ENCODE measurements around the gene PCSK6.

PCSK6 gene

DNA sequence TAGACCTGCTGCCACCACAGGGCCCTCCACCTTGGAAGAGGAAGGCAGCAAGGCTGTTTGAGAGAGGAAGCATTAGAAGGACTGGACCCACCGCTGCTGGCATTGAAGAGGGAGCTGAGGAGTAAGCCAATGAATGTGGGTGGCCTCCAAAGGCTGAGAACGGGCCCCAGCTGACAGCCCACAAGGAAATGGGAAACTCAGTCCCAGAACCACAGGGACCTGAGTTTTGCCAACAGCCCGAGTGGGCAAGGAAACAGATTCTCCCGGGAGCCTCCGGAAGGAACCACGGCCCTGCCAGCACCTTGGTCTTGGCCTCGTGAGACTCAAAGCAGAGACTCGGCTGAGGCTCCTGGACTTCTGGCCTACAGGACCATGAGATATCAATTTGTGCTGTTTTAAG, 99.0 kb downstream of the PCSK6 start:
- CTCF ChIA-PET = interaction anchor here (0.6 kb wide), 2 partner anchors 42 to 93 kb away, joined by 3 read pairs; no protein-coding TSS in a partner anchor
- DNase-seq (ENCODE audit: extremely low spot score) = no peak
- TF ChIP-seq FOXK2 (IDR thresholded peaks at IDR 0.05) (no peak), ZNF384 (IDR thresholded peaks at IDR 0.05) (no peak), FOXA1 (IDR thresholded peaks at IDR 0.05) (no peak), BHLHE40 (IDR thresholded peaks at IDR 0.05; ENCODE audit: borderline replicate concordance) (no peak), LEF1 (IDR thresholded peaks at IDR 0.05; ENCODE audit: borderline replicate concordance) (no peak), CTBP1 (IDR thresholded peaks at IDR 0.05; ENCODE audit: borderline replicate concordance) (no peak), SUZ12 (IDR thresholded peaks at IDR 0.05) (no peak), ARNT (IDR thresholded peaks at IDR 0.05) (no peak), SP1 (IDR thresholded peaks at IDR 0.05) (no peak)
- TF ChIP-seq, protein P1, sequence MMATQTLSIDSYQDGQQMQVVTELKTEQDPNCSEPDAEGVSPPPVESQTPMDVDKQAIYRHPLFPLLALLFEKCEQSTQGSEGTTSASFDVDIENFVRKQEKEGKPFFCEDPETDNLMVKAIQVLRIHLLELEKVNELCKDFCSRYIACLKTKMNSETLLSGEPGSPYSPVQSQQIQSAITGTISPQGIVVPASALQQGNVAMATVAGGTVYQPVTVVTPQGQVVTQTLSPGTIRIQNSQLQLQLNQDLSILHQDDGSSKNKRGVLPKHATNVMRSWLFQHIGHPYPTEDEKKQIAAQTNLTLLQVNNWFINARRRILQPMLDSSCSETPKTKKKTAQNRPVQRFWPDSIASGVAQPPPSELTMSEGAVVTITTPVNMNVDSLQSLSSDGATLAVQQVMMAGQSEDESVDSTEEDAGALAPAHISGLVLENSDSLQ (IDR thresholded peaks at IDR 0.05) = no peak
- POLR2A ChIA-PET = no interaction called here

DNA sequence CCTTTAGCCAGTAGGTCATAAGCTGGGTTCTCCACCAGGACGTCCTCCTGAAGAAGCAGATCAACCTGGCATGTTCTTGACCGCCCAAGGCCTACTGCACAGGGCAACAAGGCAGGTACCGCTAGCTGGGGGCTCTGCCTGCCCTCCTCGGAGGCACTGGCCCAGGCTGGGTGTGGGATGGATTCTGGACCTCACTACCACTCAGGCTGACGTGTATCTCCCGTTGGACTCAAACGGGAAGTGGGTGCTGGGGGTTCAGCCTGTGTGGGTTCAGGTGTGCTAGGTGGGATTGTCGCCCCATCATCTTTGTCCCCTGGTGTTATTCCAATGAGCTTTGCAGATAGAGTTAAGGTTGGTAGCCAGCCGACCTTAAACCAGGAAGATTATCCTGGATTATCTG, 99.4 kb downstream of the PCSK6 start:
- ChIA-PET CTCF (interaction anchor here (0.6 kb wide), 1 partner anchor 93 kb away, joined by 3 read pairs; no protein-coding TSS in a partner anchor), POLR2A (no interaction called here)
- TF ChIP-seq CTBP1 (IDR thresholded peaks at IDR 0.05; ENCODE audit: borderline replicate concordance) (no peak), TARDBP (IDR thresholded peaks at IDR 0.05) (no peak), L3MBTL2 (conservative IDR thresholded peaks at IDR 0.05) (no peak), FOXA1 (IDR thresholded peaks at IDR 0.05) (no peak), HDGF (IDR thresholded peaks at IDR 0.05; ENCODE audit: borderline replicate concordance) (no peak), SUZ12 (IDR thresholded peaks at IDR 0.05) (no peak), ZNF384 (IDR thresholded peaks at IDR 0.05) (no peak), ELF4 (IDR thresholded peaks at IDR 0.05) (no peak), ARNT (IDR thresholded peaks at IDR 0.05) (no peak), FOXK2 (IDR thresholded peaks at IDR 0.05) (no peak), FOXM1 (IDR thresholded peaks at IDR 0.05; ENCODE audit: borderline replicate concordance) (no peak), LEF1 (IDR thresholded peaks at IDR 0.05; ENCODE audit: borderline replicate concordance) (no peak), NFRKB (IDR thresholded peaks at IDR 0.05) (no peak), BHLHE40 (IDR thresholded peaks at IDR 0.05; ENCODE audit: borderline replicate concordance) (no peak)
- no peak for DNase-seq (ENCODE audit: extremely low spot score)

DNA sequence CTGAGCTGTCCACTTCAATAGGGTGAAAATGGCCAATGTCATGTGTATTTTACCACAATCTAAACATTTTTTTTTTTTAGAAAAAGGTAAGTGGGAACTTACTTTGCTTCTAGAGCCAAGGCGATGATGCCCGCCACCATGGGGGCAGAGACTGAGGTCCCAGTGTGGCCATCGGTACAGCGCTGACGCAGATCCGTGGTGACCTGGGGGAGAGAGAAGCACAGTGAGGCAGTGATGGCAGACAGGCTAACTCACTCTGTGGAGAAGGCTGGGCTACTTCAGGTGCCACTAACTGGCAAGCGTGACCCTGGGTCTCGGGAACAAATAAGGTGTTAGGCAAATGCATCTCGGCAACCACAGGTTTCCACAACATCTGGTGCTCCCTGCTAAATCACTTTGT, 100.1 kb downstream of the PCSK6 start:
- ChIA-PET CTCF (interaction anchor here (0.6 kb wide), 1 partner anchor 334 kb away, joined by 3 read pairs; no protein-coding TSS in a partner anchor), POLR2A (no interaction called here)
- no peak for DNase-seq (ENCODE audit: extremely low spot score)
- TF ChIP-seq ARNT (IDR thresholded peaks at IDR 0.05) (no peak), TARDBP (IDR thresholded peaks at IDR 0.05) (no peak), FOXA1 (IDR thresholded peaks at IDR 0.05) (no peak), ELF4 (IDR thresholded peaks at IDR 0.05) (no peak), HDGF (IDR thresholded peaks at IDR 0.05; ENCODE audit: borderline replicate concordance) (no peak), SUZ12 (IDR thresholded peaks at IDR 0.05) (no peak), CTBP1 (IDR thresholded peaks at IDR 0.05; ENCODE audit: borderline replicate concordance) (no peak), FOXK2 (IDR thresholded peaks at IDR 0.05) (no peak), ZNF384 (IDR thresholded peaks at IDR 0.05) (no peak), SP1 (IDR thresholded peaks at IDR 0.05) (no peak)

DNA sequence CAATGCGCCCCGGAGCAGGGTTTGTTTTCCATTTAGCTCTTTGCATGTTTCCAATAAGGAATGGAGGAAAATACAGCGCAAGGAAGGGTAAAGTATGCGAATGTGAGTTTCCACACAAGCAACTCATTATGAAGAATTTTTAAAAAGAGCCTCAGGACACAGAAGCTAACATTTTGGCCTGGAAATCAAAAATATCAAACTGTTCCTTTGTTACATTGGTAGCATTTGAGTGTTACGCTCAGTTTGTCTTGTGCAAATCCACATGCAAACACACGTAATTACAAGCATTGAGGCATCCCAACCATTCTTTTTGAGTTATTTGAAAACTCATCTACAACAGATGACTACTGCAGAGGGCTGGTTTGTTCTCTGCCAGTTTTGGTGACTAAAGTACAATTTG, 101.5 kb downstream of the PCSK6 start:
- CTCF ChIA-PET = no interaction called here
- DNase-seq (ENCODE audit: extremely low spot score) = no peak
- TF ChIP-seq ELF4 (IDR thresholded peaks at IDR 0.05) (no peak), LEF1 (IDR thresholded peaks at IDR 0.05; ENCODE audit: borderline replicate concordance) (no peak), NFRKB (IDR thresholded peaks at IDR 0.05) (no peak), HDGF (IDR thresholded peaks at IDR 0.05; ENCODE audit: borderline replicate concordance) (no peak), CTBP1 (IDR thresholded peaks at IDR 0.05; ENCODE audit: borderline replicate concordance) (no peak), ARNT (IDR thresholded peaks at IDR 0.05) (no peak), FOXK2 (IDR thresholded peaks at IDR 0.05) (no peak), FOXA1 (IDR thresholded peaks at IDR 0.05) (no peak), TARDBP (IDR thresholded peaks at IDR 0.05) (no peak), ZNF384 (IDR thresholded peaks at IDR 0.05) (no peak), FOXM1 (IDR thresholded peaks at IDR 0.05; ENCODE audit: borderline replicate concordance) (no peak), SP1 (IDR thresholded peaks at IDR 0.05) (no peak), BHLHE40 (IDR thresholded peaks at IDR 0.05; ENCODE audit: borderline replicate concordance) (no peak), SUZ12 (IDR thresholded peaks at IDR 0.05) (no peak), L3MBTL2 (conservative IDR thresholded peaks at IDR 0.05) (no peak)
- TF ChIP-seq, protein P1 (IDR thresholded peaks at IDR 0.05) = no peak
- POLR2A ChIA-PET = no interaction called here

DNA sequence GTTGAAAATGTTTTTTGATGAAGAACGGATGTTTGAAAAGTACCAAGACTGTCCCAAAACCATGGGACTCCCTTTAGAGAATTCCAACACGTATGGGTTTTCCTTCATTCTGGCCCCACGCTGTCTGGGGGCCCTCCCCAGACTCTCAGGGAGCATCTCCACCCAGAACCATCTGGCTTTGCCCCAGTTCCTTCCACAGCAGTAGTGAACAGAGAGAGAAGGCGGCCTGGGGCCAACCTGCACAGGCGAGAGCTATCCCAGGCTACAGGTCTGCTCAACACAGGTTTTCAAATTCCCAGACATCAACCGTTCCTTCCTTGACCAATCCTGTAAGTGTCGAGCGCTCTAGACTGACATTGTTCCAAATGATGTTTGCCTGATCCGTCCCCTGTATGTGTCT, 101.9 kb downstream of the PCSK6 start:
- POLR2A ChIA-PET = no interaction called here
- CTCF ChIA-PET = no interaction called here
- no peak for DNase-seq (ENCODE audit: extremely low spot score)
- TF ChIP-seq FOXK2 (IDR thresholded peaks at IDR 0.05) (no peak), SUZ12 (IDR thresholded peaks at IDR 0.05) (no peak), FOXM1 (IDR thresholded peaks at IDR 0.05; ENCODE audit: borderline replicate concordance) (no peak), HDGF (IDR thresholded peaks at IDR 0.05; ENCODE audit: borderline replicate concordance) (no peak), ELF4 (IDR thresholded peaks at IDR 0.05) (no peak), NFRKB (IDR thresholded peaks at IDR 0.05) (no peak), FOXA1 (IDR thresholded peaks at IDR 0.05) (no peak), L3MBTL2 (conservative IDR thresholded peaks at IDR 0.05) (no peak)
- TF ChIP-seq, protein P1 (IDR thresholded peaks at IDR 0.05) = no peak

DNA sequence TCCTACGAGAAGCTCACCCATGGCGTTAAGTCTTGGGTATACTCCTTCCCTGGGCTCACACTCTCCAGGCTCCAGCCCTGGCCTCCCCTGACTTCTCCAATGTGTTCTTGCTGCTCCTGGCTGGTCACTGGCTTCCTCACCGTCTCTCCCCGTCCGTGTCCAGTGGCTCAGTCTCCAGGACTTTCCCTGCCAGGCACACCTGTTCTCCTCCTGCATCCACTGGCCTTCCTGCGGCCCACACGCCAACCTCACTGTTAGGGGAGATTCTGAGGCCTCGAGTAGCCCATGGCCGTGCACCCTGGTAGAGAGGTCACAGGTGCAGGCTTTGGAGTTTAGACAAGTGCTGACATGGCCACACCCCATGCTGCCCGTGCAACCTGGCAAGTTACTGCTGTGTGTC, 102.5 kb downstream of the PCSK6 start:
- TF ChIP-seq ELF4 (IDR thresholded peaks at IDR 0.05) = no peak
- no peak for TF ChIP-seq SUZ12 (IDR thresholded peaks at IDR 0.05)
- TF ChIP-seq, protein P1 (IDR thresholded peaks at IDR 0.05) = no peak
- TF ChIP-seq L3MBTL2 (conservative IDR thresholded peaks at IDR 0.05) = no peak
- TF ChIP-seq FOXM1 (IDR thresholded peaks at IDR 0.05; ENCODE audit: borderline replicate concordance) = no peak
- no peak for TF ChIP-seq ARNT (IDR thresholded peaks at IDR 0.05)
- TF ChIP-seq ZNF384 (IDR thresholded peaks at IDR 0.05) = no peak
- no peak for TF ChIP-seq CTBP1 (IDR thresholded peaks at IDR 0.05; ENCODE audit: borderline replicate concordance)
- TF ChIP-seq HDGF (IDR thresholded peaks at IDR 0.05; ENCODE audit: borderline replicate concordance) = no peak
- no peak for TF ChIP-seq BHLHE40 (IDR thresholded peaks at IDR 0.05; ENCODE audit: borderline replicate concordance)
- no peak for TF ChIP-seq FOXK2 (IDR thresholded peaks at IDR 0.05)
- TF ChIP-seq LEF1 (IDR thresholded peaks at IDR 0.05; ENCODE audit: borderline replicate concordance) = no peak
- TF ChIP-seq FOXA1 (IDR thresholded peaks at IDR 0.05) = no peak
- TF ChIP-seq SP1 (IDR thresholded peaks at IDR 0.05) = no peak
- TF ChIP-seq TARDBP (IDR thresholded peaks at IDR 0.05) = no peak
- no peak for TF ChIP-seq NFRKB (IDR thresholded peaks at IDR 0.05)
- DNase-seq (ENCODE audit: extremely low spot score) = no peak
- POLR2A ChIA-PET = interaction anchor here (0.5 kb wide), 1 partner anchor 12 kb away, joined by 3 read pairs; no protein-coding TSS in a partner anchor
- CTCF ChIA-PET = no interaction called here
